ENCODE measurements around the gene LYPLA2. TPM values are rescaled to one million over a fixed set of nuclear protein-coding genes. Genes with fewer than 3 reads are reported as not detected.
"Not testable (repeated sequence)": the region's sequence is repeated elsewhere in the genome, so short reads cannot be mapped to it uniquely, and the experiment has no call there.

LYPLA2 gene
- total and polyA plus RNA-seq, 4 experiments from 2014 or later, result 52.6 to 151 (median 83.0) TPM

DNA sequence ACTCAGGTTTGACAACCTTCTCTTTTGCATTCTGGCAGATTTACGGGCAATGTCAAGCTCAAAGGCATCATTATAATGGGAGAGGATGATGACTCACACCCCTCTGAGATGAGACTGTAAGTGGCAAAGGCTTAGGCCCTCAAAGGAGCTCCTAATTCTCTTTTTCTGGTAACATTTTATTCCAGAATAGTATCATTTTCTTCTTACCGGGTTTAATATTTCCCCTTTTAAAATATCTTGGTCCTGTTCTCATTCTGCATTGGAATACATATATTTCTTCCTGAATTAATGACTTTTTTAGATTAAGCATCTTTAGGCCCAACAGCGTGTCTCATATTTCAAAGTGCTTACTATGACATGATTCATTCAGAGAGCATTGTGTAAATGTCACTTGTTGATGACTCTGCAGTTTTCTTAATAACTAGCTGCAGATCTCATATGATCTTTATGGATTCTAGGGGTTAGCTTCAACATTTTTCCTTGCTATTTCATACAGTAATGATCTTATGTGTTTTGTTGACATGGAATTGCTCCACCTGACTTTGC lies 11.0 kb upstream of the LYPLA2 start:
- H3K9me3 Mint-ChIP-seq, result no peaks in the 10 kb centered on the region
- intact Hi-C loops (cut with micrococcal nuclease), result loop anchor here (5.0 kb wide), 1 partner anchor 38 kb away; the partner anchor contains the start of gene ELOA
- no peaks in the 10 kb centered on the region for H3K9me3 ChIP-seq (ENCODE audit: control insufficient read depth in 1 of 2, low read length in 2 of 2)
- peak overlapping the region; percentile 8 to 92 (median 85) for H3K27ac Mint-ChIP-seq
- no peak for DNase-seq
- no peaks in the 10 kb centered on the region for H3K27me3 Mint-ChIP-seq
- ChIA-PET POLR2A (ENCODE audit: partially characterized antibody) (interaction anchor here (1.0 to 8.6 kb wide), 6 partner anchors 11 to 436 kb away, joined by 3 to 70 read pairs (median 16); partner anchors contain the start of genes ELOA, GALE, HMGCL and HNRNPR), CTCF (ENCODE audit: partially characterized antibody) (interaction anchor here (0.5 to 2.9 kb wide), 4 partner anchors 31 to 148 kb away, joined by 3 to 11 read pairs (median 4); no protein-coding TSS in a partner anchor)
- peak overlapping the region; percentile 26 to 96 (median 92) for H3K4me3 Mint-ChIP-seq
- peaks cover 26% of the 10 kb centered on the region for H3K4me1 ChIP-seq (ENCODE audit: insufficient read depth, low read length)
- no peaks in the 10 kb centered on the region for H3K27me3 ChIP-seq (ENCODE audit: insufficient read depth, low read length)
- peak overlapping the region; percentile 8 for H3K27ac ChIP-seq (ENCODE audit: low read depth, low read length)
- H3K36me3 Mint-ChIP-seq, result peaks cover 11 to 39% of the 10 kb centered on the region in 2 donors
- no peak overlapping the region for H3K4me3 ChIP-seq (ENCODE audit: low read length in 2 of 2)
- H3K4me1 Mint-ChIP-seq, result peaks cover 22 to 39% (median 31%) of the 10 kb centered on the region in 4 donors
- peaks cover 14% of the 10 kb centered on the region for H3K36me3 ChIP-seq (ENCODE audit: insufficient read depth, low read length)

GRCh38 chr1:23783141-23783540 lies 7.8 kb upstream of the LYPLA2 start:
- H3K27me3 Mint-ChIP-seq; DNase-seq; H3K9me3 Mint-ChIP-seq; H3K4me3 Mint-ChIP-seq; H3K4me3 ChIP-seq (ENCODE audit: low read length in 2 of 2); H3K27me3 ChIP-seq (ENCODE audit: insufficient read depth, low read length); intact Hi-C loops (cut with micrococcal nuclease); POLR2A ChIA-PET (ENCODE audit: partially characterized antibody); H3K27ac Mint-ChIP-seq; H3K27ac ChIP-seq (ENCODE audit: low read depth, low read length); H3K9me3 ChIP-seq (ENCODE audit: control insufficient read depth in 1 of 2, low read length in 2 of 2): not testable (repeated sequence)
- Histone ChIP-seq H3K4me1 (ENCODE audit: insufficient read depth, low read length) (peaks cover 18% of the 10 kb centered on the region), H3K36me3 (ENCODE audit: insufficient read depth, low read length) (peaks cover 36% of the 10 kb centered on the region)
- CTCF ChIA-PET (ENCODE audit: partially characterized antibody), result interaction anchor here (2.9 kb wide), 1 partner anchor 11 kb away, joined by 12 read pairs; no protein-coding TSS in a partner anchor
- peaks cover 37 to 65% of the 10 kb centered on the region in 2 donors for H3K36me3 Mint-ChIP-seq
- peaks cover 22 to 41% (median 29%) of the 10 kb centered on the region in 4 donors for H3K4me1 Mint-ChIP-seq

DNA sequence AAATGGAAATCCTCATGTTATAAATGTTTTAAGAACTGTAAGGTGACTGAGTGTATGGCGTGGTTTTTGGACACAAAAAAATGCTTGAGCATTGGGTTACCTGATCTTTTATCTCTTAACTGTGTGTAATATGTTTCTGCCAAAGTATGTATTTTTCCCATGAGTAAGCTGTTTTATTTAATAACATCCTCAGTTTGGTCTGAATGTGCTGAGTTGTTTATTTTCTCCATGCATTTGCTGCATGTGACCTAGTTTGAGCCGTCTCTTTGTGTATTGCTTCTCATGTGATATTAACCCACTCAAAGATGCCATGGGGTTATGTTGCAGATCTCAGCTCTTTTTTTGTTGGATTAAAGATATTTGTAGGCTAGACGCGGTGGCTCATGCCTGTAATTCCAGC lies 6.1 kb upstream of the LYPLA2 start:
- intact Hi-C loops (cut with micrococcal nuclease), result no loop called here
- H3K4me3 ChIP-seq (ENCODE audit: low read length in 2 of 2), result no peak overlapping the region
- Mint-ChIP-seq H3K9me3 (no peaks in the 10 kb centered on the region), H3K36me3 (peaks cover 38 to 56% of the 10 kb centered on the region in 2 donors), H3K27me3 (no peaks in the 10 kb centered on the region), H3K4me3 (no peak overlapping the region), H3K4me1 (peaks cover 14 to 27% (median 20%) of the 10 kb centered on the region in 4 donors), H3K27ac (peak overlapping the region in 1 of 7 donors; percentile 27)
- peaks cover 5% of the 10 kb centered on the region for H3K4me1 ChIP-seq (ENCODE audit: insufficient read depth, low read length)
- H3K36me3 ChIP-seq (ENCODE audit: insufficient read depth, low read length), result peaks cover 36% of the 10 kb centered on the region
- ChIA-PET POLR2A (ENCODE audit: partially characterized antibody) (interaction anchor here (1.3 to 2.3 kb wide), 2 partner anchors 16 to 39 kb away, joined by 3 to 7 read pairs; partner anchors contain the start of gene GALE), CTCF (ENCODE audit: partially characterized antibody) (interaction anchor here (1.5 kb wide), 1 partner anchor 13 kb away, joined by 5 read pairs; no protein-coding TSS in a partner anchor)
- no peak for DNase-seq
- H3K27me3 ChIP-seq (ENCODE audit: insufficient read depth, low read length), result no peaks in the 10 kb centered on the region
- no peaks in the 10 kb centered on the region for H3K9me3 ChIP-seq (ENCODE audit: control insufficient read depth in 1 of 2, low read length in 2 of 2)
- no peak overlapping the region for H3K27ac ChIP-seq (ENCODE audit: low read depth, low read length)

DNA sequence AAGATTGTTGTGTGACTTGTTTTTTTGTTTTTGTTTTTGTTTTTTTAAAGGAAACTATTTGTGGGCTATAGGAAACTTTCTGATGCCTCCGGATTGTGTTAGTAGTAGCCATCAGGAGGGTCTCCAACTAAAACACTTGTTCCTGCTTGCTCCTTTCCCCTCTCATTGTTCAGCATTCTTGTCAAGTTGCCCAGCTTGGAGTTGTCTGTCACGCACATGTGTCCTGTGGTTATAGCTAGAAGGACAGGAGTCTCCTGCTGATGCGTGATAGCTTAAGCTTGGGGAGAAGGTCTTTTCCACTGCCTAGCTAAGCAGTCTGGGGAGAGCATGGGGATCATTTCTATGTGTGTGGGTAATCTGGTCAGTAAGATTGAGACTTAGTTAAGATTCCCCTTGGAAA lies 3.2 kb upstream of the LYPLA2 start:
- Histone ChIP-seq H3K4me1 (ENCODE audit: insufficient read depth, low read length) (peaks cover 18% of the 10 kb centered on the region), H3K36me3 (ENCODE audit: insufficient read depth, low read length) (peaks cover 31% of the 10 kb centered on the region), H3K9me3 (ENCODE audit: control insufficient read depth in 1 of 2, low read length in 2 of 2) (no peaks in the 10 kb centered on the region), H3K4me3 (ENCODE audit: low read length in 2 of 2) (no peak overlapping the region), H3K27ac (ENCODE audit: low read depth, low read length) (no peak overlapping the region), H3K27me3 (ENCODE audit: insufficient read depth, low read length) (no peaks in the 10 kb centered on the region)
- Mint-ChIP-seq H3K4me3 (no peak overlapping the region), H3K36me3 (peaks cover 26 to 55% of the 10 kb centered on the region in 2 donors), H3K27ac (peak overlapping the region in 3 of 7 donors; percentile 22 to 67 (median 53)), H3K4me1 (peaks cover 15 to 40% (median 26%) of the 10 kb centered on the region in 4 donors), H3K27me3 (no peaks in the 10 kb centered on the region), H3K9me3 (peaks cover 0 to 3% (median 0%) of the 10 kb centered on the region in 8 donors)
- POLR2A ChIA-PET (ENCODE audit: partially characterized antibody), result interaction anchor here (6.4 kb wide), 1 partner anchor 9 kb away, joined by 64 read pairs; the partner anchor contains the start of gene PITHD1
- no peak for DNase-seq
- CTCF ChIA-PET (ENCODE audit: partially characterized antibody), result interaction anchor here (0.9 to 1.5 kb wide), 6 partner anchors 10 to 68 kb away, joined by 3 to 4 read pairs (median 3); no protein-coding TSS in a partner anchor
- intact Hi-C loops (cut with micrococcal nuclease), result no loop called here

- intact Hi-C loops (cut with micrococcal nuclease), result no loop called here
- H3K4me3 Mint-ChIP-seq, result peak overlapping the region in 5 of 8 donors; percentile 21 to 59 (median 44)
- H3K9me3 ChIP-seq (ENCODE audit: control insufficient read depth in 1 of 2, low read length in 2 of 2), result no peaks in the 10 kb centered on the region
- peaks cover 26 to 52% of the 10 kb centered on the region in 2 donors for H3K36me3 Mint-ChIP-seq
- DNase-seq, result no peak
- H3K27me3 ChIP-seq (ENCODE audit: insufficient read depth, low read length), result no peaks in the 10 kb centered on the region
- H3K36me3 ChIP-seq (ENCODE audit: insufficient read depth, low read length), result peaks cover 35% of the 10 kb centered on the region
- H3K9me3 Mint-ChIP-seq, result peaks cover 0 to 3% (median 0%) of the 10 kb centered on the region in 8 donors
- peaks cover 28% of the 10 kb centered on the region for H3K4me1 ChIP-seq (ENCODE audit: insufficient read depth, low read length)
- ChIA-PET POLR2A (ENCODE audit: partially characterized antibody) (interaction anchor here (4.6 to 6.4 kb wide), 2 partner anchors 10 to 12 kb away, joined by 59 to 64 read pairs; partner anchors contain the start of genes GALE and PITHD1), CTCF (ENCODE audit: partially characterized antibody) (interaction anchor here (1.1 to 1.5 kb wide), 5 partner anchors 9 to 67 kb away, joined by 3 to 4 read pairs (median 3); no protein-coding TSS in a partner anchor)
- no peak overlapping the region for H3K27ac ChIP-seq (ENCODE audit: low read depth, low read length)
- peak overlapping the region in 3 of 7 donors; percentile 53 to 68 (median 61) for H3K27ac Mint-ChIP-seq
- H3K4me3 ChIP-seq (ENCODE audit: low read length in 2 of 2), result no peak overlapping the region
- peaks cover 15 to 46% (median 30%) of the 10 kb centered on the region in 4 donors for H3K4me1 Mint-ChIP-seq
- no peaks in the 10 kb centered on the region for H3K27me3 Mint-ChIP-seq
Observed at GRCh38 chr1:23788695-23789094, 2.2 kb upstream of the LYPLA2 start.

DNA sequence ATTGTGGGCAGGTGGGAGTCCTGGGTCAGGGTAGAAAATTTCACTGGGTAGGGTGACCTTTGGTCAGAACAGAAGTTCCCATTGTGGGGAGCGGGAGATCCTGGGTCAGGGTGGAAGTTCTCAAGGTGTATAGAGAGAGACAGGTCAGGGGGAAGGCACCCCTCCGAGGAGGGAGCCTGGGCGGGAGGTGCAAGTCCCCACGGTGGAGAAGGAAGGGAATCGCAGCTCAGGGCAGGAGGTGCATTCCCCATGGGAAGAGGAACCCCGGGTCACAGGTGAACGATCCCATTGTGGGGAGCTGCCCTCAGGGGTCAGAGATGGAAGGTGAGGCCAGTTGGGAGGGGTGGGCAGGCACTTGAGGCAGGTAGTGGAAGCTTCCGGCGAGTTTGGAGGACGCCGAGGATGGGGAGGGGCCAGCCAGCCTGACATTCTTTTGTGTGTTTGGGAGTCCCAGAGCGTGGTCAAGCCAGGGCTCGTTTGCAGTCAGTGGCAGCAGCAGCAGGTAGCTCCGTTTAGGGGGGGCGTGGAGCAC lies 637 bp downstream of the LYPLA2 start:
- H3K4me1 ChIP-seq (ENCODE audit: insufficient read depth, low read length), result peaks cover 28% of the 10 kb centered on the region
- DNase-seq, result peak in 2 of 5 donors; percentile 35 to 41
- no peaks in the 10 kb centered on the region for H3K27me3 Mint-ChIP-seq
- H3K4me3 ChIP-seq (ENCODE audit: low read length in 2 of 2), result peak overlapping the region; percentile 82 to 84
- peak overlapping the region; percentile 91 to 98 (median 97) for H3K27ac Mint-ChIP-seq
- H3K9me3 Mint-ChIP-seq, result peaks cover 0 to 3% (median 0%) of the 10 kb centered on the region in 8 donors
- H3K27ac ChIP-seq (ENCODE audit: low read depth, low read length), result peak overlapping the region; percentile 70
- H3K9me3 ChIP-seq (ENCODE audit: control insufficient read depth in 1 of 2, low read length in 2 of 2), result no peaks in the 10 kb centered on the region
- ChIA-PET POLR2A (ENCODE audit: partially characterized antibody) (interaction anchor here (0.6 to 6.4 kb wide), 8 partner anchors 9 to 100 kb away, joined by 3 to 64 read pairs (median 7); partner anchors contain the start of genes ELOA, GALE, HMGCL and PITHD1), CTCF (ENCODE audit: partially characterized antibody) (interaction anchor here (1.4 to 1.5 kb wide), 2 partner anchors 16 to 20 kb away, joined by 4 to 7 read pairs; no protein-coding TSS in a partner anchor)
- peak overlapping the region; percentile 89 to 99 (median 98) for H3K4me3 Mint-ChIP-seq
- peaks cover 20 to 37% of the 10 kb centered on the region in 2 donors for H3K36me3 Mint-ChIP-seq
- no peaks in the 10 kb centered on the region for H3K27me3 ChIP-seq (ENCODE audit: insufficient read depth, low read length)
- intact Hi-C loops (cut with micrococcal nuclease), result loop anchor here (1.0 kb wide), 3 partner anchors 9 to 100 kb away; partner anchors contain the start of genes GALE, PITHD1 and RPL11
- H3K36me3 ChIP-seq (ENCODE audit: insufficient read depth, low read length), result peaks cover 14% of the 10 kb centered on the region
- H3K4me1 Mint-ChIP-seq, result peaks cover 10 to 40% (median 23%) of the 10 kb centered on the region in 4 donors

All from CD4-positive, alpha-beta memory T cell (primary cell).